SIG-M5 (cell line): ENCODE data around the gene MAGI1.

Experiments used
- DNase-seq: peaks from one replicate; lab custom pipeline; 2025; lab: John Stamatoyannopoulos, UW

The MAGI1 gene

DNA sequence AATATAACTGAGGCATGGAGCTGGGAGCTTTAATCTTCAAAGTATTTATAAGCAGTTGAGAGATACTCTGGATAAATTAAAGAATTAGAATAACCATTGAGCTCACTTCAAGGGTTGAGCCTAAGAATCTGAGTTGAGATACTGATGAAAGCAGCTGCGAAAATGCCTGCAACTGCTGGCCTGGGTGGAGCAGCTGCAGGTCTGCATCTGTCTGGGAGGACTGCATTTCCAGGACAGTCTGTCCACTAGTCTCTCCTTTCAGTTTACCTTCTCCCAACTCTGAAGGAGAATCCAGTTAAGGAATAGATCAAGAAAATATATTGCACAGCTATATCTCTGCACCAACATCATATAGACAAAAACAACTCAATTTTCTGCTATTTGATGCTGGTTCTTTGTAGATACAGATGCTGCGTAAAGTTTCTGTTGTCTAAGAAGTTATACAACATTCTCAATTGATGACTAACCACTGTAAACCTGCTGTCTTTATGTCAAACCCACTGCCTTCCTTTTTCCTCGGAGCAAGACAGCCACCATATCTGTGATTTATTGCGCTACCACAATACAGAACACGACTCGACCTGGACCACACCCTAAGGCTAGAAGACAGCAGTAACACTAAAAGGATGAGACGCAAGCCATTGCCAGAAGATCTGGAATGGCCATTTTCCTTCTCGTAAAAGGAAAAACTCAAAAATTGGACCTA is 245.1 kb downstream of the MAGI1 start:
- DNase-seq: no peak

DNA sequence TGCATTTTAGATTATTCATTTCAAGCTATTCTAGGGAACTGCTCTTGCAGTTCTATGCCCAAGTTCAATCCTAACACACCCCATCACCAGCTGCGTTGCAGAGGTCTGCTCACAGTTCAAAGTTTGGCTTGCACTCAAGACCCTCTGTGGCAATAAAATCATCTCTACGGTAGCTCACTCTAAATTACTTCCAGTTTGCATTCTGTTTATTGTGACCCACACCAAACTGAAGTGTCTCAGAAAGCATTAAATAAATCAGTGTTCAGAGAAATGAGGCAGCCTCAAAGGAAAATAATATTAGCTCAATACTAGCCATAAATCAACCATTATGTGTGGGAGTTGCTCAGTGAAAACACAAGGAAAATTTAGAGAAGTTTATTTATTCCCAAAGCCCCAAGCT is 250.3 kb downstream of the MAGI1 start:
- no peak for DNase-seq

GRCh38 chr3:65787827-65788226 is 250.9 kb downstream of the MAGI1 start:
- DNase-seq: no peak

DNA sequence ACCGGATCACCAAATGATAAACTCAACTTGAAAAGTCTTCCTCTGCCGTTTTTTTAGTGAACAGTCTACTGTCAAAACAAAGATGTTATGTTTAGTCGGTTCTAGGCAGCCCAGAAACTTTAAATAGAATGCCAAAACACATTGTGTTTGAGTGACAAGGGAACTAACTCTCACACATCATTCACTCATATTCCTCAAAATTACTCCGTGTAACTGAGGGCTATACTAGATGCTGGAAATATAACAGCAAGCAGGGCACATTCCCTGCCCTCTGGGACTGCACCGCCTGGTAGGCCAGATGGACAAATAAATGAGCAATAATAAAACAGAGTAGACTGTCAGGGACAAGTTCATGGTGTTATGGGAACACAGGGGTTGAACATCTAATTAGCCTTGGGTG is 251.4 kb downstream of the MAGI1 start:
- no peak for DNase-seq

GRCh38 chr3:65786890-65787289 is 251.8 kb downstream of the MAGI1 start:
- no peak for DNase-seq

DNA sequence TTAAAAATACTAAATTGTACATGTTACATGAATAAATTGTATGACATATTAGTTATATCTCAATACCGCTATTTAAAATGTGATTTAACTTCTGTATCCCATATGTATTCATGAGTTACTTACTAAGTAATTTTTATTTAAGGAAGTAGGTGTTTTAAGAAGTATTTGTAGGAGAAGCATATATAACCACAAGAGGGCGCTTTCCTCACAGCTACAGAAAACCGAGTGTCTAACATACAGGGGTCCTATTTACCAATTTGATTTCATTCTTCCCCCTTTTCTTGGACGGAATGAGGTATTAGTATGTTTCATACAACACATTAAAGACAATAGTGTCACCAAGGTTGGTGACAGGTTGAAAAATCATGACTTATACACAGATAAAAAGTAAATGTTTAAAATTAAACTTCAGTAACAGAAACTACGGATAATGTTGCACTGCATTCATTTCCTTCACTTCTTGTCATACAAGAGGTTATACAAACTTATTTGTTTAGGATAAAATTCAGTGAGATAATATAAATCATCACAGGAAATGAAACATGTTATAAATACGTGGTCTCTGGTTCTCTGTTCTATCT is 253.6 kb downstream of the MAGI1 start:
- DNase-seq: peak; percentile 5

DNA sequence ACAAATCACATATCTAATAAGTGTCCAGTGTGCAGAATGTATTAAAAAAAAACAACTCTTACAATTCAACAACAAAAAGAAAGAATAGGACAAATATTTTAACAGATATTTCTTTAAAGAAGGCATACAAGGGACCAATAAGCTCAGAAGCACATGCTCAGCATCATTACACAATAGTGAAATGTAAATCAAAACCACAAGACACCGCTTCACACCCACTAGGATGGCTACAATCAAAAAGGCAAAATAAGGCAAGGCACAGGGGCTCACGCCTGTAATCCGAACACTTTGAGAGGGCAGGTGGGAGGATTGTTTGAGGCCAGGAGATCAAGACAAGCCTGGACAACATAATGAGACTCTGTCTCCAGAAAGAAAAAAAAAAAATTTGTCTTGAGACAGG is 255.6 kb downstream of the MAGI1 start:
- no peak for DNase-seq

DNA sequence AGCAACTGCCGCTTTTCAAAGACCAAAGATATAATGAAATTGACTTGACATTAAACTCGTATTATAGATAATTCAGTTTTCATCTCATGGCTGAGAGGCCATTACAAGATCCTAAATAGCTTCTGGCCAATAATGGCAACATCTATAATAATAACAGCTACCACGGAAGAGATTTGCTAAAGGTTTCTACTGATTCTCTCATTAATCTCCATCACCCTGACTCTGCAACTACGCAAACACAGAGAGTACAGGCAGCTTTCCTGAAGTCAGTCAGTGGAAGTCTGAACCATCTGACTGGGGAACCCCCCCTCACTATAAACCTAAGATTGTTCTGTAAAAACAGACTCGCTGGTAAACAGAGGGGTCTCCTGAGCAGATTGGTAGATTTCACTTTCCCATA is 257.1 kb downstream of the MAGI1 start:
- no peak for DNase-seq

- DNase-seq: no peak
Measured at GRCh38 chr3:65779390-65779789, 259.3 kb downstream of the MAGI1 start.

- no peak for DNase-seq
Measured at GRCh38 chr3:65778968-65779367, 259.8 kb downstream of the MAGI1 start.

DNA sequence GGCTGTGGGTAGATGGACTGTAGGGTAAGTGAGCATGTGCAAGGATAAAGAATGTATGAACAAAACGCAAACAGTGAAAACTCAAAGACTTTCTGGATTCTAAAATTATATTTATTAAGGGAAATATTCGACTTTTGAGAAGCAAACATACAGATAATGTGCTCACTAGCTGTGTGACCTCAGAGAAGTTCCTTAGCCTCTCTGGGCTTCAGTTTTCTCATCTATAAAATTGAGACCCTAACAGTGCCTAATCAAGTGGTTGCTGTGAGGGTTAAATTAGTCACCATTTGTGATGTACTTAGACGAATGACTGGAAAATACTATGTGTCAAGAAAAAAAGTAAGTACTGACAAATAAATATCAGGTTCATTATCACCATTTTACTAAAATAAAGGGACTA is 261.7 kb downstream of the MAGI1 start:
- no peak for DNase-seq

- no peak for DNase-seq
Measured at GRCh38 chr3:65776494-65776893, 262.2 kb downstream of the MAGI1 start.

- no peak for DNase-seq
Measured at GRCh38 chr3:65776081-65776480, 262.6 kb downstream of the MAGI1 start.

DNA sequence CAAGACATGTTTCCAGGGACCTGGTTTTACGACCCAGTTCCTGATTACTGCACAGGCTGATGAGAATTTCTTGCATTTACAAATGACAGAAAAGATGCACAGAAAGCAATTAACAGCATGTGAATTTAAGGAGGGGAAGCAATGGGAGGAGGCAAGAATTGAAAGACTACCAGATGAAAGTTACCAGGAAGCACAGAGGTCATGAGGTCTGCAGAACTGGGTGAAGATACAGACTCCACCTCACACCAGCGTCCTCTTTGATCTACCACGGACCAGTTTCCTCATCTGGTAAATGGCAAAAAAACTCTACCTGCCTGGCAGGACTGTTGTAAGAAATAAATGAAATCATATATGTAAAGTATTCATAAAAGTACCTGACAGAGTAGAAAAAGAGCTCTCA is 266.0 kb downstream of the MAGI1 start:
- no peak for DNase-seq

GRCh38 chr3:65767551-65767950 is 271.2 kb downstream of the MAGI1 start:
- DNase-seq: no peak

- DNase-seq: no peak
Measured at GRCh38 chr3:65762235-65762580, 276.5 kb downstream of the MAGI1 start.

DNA sequence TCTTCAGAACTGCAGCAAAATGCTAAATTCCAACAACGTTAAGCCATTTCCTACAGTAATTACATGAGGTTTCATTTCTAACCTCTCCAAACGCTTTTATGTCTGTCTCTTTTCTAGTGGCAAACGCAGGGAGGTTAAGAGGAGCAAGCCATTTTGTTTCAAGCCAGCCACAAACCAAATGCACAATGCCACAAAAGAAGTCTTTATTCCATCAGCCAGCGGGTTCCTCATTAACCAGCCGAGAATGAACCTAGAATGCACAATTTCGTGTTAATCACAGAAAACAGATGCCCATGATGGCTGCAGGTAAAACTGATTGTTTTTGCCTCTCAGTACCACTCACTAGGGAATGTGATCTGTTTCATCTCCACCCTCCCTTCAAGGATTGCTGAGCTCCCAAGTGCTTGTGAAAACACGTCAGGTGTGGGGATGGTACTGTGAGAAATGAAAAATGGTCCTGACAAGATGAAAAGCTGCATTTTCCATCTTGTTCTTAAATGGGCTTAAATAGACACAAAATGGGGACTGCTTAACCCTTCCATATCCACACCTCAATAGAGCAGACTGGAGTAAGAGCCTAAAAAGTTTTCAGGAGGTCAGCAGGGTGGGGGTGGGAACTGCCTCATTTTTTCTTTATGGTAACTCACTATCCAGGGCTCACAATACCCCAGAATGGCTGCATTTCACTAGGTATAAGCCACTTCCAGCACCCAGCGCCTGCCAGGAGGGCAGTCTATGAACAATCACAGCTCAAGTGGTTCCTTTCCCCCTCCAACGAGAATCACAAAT is 277.1 kb downstream of the MAGI1 start:
- no peak for DNase-seq

- no peak for DNase-seq
Measured at GRCh38 chr3:65758876-65759598, 279.7 kb downstream of the MAGI1 start.

DNA sequence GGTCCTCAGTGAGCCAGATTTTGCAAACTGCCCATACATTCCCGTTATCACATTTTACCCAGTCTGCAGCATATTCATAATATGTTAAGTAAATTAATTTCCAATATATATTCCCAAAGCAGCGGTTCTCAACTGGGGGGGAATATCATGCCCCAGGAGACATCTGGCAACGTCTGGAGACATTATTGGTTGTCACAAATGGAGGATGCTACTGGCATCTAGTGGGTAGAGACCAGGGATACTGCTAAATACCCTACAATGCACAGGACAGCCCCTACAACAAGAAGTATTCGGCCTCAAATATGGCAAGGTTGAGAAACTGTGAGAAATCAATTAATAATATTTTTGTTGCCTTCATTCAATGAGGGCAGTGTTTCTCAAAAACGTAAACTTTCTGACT is 280.3 kb downstream of the MAGI1 start:
- DNase-seq: no peak

- no peak for DNase-seq
Measured at GRCh38 chr3:65752636-65753035, 286.1 kb downstream of the MAGI1 start.

GRCh38 chr3:65751123-65751700 is 287.5 kb downstream of the MAGI1 start:
- no peak for DNase-seq

- DNase-seq: no peak
Measured at GRCh38 chr3:65749066-65749465, 289.7 kb downstream of the MAGI1 start.
